ENCODE measurements around the gene PPAT.

DNA sequence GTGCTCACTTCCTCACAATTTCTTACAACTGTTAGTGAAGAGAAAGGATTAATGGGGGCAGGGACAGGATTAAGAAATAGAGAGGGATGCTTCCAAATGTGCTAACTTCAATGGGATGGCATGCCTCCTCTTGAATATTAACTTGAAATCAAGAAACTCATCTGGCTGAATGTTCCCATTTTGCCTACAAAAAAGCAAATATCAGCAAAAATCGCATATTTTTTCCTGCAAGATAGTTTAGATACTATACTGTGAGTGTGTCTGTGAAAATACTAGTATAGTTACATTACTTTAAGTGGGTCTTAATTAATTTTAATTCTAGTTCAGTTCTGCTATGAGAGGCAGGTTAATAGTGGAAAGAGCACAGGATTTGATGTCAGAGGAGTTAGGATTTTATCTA lies 5.6 kb upstream of the PPAT start:
- TF ChIP-seq, protein P1, sequence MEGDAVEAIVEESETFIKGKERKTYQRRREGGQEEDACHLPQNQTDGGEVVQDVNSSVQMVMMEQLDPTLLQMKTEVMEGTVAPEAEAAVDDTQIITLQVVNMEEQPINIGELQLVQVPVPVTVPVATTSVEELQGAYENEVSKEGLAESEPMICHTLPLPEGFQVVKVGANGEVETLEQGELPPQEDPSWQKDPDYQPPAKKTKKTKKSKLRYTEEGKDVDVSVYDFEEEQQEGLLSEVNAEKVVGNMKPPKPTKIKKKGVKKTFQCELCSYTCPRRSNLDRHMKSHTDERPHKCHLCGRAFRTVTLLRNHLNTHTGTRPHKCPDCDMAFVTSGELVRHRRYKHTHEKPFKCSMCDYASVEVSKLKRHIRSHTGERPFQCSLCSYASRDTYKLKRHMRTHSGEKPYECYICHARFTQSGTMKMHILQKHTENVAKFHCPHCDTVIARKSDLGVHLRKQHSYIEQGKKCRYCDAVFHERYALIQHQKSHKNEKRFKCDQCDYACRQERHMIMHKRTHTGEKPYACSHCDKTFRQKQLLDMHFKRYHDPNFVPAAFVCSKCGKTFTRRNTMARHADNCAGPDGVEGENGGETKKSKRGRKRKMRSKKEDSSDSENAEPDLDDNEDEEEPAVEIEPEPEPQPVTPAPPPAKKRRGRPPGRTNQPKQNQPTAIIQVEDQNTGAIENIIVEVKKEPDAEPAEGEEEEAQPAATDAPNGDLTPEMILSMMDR (IDR thresholded peaks at IDR 0.05): no peak
- no peak for TF ChIP-seq POLR2AphosphoS5 (IDR thresholded peaks at IDR 0.05; ENCODE audit: low read depth, low read length)
- TF ChIP-seq TCF7L2 (IDR thresholded peaks at IDR 0.05; ENCODE audit: low read depth, low read length): no peak
